ENCODE data around the gene ABCG1.
A peak's percentile ranks its signal among the peaks of the same experiment; 100 is the strongest.

The ABCG1 gene

DNA sequence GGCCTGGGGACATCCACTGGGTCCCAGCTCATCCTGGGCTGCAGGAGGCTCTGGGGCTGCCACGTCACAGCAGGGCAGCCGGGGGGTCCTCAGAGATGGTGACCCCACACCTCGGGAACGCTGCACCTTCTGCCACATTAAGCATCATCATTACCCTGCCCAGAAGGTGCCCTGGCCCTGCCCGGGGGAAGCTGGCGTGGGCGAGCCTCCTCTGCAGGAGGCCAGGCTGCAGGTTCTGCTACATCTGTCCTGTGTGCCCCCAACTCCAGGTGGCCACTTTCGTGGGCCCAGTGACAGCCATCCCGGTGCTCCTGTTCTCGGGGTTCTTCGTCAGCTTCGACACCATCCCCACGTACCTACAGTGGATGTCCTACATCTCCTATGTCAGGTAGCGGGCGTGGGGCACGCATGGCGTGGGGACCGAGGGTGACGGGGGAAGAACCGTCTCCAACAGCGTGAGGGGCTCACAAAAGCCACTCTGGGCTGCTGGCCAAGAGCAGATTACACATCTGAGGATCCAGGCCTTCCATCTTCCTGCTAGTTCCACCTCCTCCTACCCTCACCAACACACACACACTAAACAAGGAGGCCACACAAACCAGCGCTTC lies 75.4 kb downstream of the ABCG1 start:
- no peak for DNase-seq

DNA sequence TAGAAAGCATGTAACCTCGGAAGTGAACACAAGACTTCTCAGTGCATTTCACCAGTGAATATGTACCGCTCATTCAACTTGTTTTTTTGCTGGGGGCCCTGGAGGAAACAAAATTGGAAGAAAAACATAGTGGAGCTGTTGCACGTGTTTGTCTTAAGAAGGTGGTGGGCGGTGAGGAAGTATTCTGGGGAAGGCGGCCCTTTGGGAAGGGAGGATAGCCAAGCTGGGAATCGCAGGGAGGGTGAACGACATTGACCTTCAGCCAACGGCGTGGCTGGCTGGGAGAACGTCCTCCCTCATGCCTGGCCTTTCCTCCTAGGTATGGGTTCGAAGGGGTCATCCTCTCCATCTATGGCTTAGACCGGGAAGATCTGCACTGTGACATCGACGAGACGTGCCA lies 76.9 kb downstream of the ABCG1 start:
- DNase-seq, result no peak

GRCh38 chr21:42296501-42296900 lies 77.6 kb downstream of the ABCG1 start:
- no peak for DNase-seq

GRCh38 chr21:42297377-42297776 lies 78.4 kb downstream of the ABCG1 start:
- DNase-seq, result no peak

GRCh38 chr21:42298237-42298636 lies 79.3 kb downstream of the ABCG1 start:
- DNase-seq, result no peak

DNA sequence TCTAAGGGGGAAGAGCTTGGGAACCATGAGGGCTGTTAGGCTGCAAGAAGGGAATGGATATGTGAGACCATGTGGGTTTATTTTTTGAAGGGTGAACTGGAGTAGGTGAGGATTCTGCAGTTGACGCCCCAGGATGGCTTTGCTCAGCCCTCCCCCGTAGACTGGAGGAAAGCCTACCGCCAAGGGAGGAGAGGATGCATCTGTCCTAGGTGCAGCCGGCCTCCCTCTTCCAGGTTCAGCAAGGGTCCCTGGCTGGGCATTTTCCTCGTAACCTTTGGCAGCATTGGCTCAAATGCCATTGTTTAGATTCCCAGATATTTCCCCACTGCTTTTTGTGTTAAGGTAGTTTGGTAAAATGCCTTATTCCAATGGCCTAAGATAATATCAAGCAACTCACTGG lies 79.7 kb downstream of the ABCG1 start:
- no peak for DNase-seq

GRCh38 chr21:42299324-42300044 lies 80.5 kb downstream of the ABCG1 start:
- no peak for DNase-seq

GRCh38 chr21:42300045-42300583 lies 81.2 kb downstream of the ABCG1 start:
- no peak for DNase-seq

- no peak for DNase-seq
These were observed 82.0 kb downstream of the ABCG1 start for GRCh38 chr21:42300956-42301355.

GRCh38 chr21:42301371-42302075 lies 82.6 kb downstream of the ABCG1 start:
- no peak for DNase-seq

DNA sequence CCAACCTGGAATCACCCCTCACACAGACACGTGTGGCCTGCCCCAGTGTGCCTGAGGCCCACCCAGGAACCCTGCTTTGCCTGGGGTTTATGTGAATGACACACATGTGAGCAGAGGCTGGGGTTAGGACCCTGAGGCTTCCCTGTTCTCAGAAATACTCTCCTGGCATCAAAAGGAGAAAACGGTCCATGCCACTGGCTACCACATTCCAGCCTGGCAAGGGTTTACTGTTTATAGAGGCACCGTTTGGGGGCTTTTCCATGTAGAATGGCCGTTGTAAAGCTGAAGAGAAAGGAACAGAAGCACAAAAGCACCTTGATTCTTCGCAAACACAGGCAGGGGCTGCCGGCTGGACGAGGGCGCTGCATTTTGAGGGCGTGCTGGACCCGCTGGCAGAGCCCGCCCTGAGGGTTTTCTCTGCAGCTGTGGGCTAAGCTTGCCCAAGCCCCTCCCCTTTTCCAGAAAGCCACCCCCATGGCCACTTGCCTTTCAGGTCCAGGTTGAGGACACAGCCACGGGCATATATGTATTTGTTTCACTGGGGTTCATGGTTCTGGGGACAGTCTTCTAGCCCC lies 83.2 kb downstream of the ABCG1 start:
- peak; percentile 17 for DNase-seq

- DNase-seq, result peak; percentile 34
These were observed 83.9 kb downstream of the ABCG1 start for GRCh38 chr21:42302794-42303193.

- no peak for DNase-seq
These were observed 84.5 kb downstream of the ABCG1 start for GRCh38 chr21:42303443-42303842.

- no peak for DNase-seq
These were observed 85.9 kb downstream of the ABCG1 start for GRCh38 chr21:42304556-42305454.

DNA sequence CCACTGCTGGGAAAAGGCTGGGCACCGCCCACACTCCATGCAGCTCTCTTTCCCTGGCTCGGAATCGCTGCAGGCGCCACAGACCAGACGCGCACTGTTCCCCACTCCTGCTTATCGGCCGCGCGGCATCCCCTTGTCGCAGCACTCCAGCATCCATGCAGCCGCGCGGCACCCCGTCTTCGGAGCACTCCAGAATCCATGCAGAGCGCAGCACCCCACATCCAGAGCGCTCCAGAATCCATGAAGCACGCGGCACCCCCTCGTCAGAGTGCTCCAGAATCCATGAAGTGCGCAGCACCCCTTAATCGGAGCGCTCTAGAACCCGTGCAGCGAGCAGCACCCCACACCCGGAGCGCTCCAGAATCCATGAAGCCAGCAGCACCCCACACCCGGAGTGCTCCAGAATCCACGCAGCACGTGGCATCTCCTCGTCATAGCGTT lies 86.8 kb downstream of the ABCG1 start:
- no peak for DNase-seq

DNA sequence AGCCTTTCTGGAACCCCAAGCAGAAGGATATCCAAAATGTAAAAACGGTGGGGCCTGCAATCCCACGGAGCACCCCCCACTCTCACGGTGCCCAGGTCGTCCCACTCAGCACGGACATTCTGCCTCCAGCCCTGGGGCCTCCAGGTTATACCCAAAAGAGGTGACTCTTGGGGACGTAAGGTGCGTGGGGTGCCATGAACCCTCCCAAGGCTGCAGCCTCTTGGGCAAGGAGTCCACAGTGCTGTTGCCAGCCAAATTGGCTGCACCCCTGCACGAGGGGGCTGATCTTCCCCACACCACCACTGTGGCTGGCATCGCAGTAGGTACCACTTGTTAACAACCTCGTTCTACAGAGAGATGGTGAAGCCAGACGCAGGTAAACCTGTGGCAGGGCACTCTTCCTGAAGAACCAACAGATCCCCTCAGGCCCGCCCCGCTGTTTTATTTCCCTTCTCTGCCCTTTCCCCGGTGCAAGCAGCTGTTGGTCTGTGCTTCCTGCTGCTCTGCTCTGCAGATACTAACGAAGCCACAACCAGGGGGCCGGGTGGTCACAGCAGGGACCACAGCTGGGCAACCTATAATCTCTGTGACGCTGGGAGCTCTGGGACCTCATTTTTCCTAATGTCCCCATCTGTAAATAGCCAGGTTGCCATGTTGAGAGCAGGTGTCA lies 87.6 kb downstream of the ABCG1 start:
- no peak for DNase-seq

DNA sequence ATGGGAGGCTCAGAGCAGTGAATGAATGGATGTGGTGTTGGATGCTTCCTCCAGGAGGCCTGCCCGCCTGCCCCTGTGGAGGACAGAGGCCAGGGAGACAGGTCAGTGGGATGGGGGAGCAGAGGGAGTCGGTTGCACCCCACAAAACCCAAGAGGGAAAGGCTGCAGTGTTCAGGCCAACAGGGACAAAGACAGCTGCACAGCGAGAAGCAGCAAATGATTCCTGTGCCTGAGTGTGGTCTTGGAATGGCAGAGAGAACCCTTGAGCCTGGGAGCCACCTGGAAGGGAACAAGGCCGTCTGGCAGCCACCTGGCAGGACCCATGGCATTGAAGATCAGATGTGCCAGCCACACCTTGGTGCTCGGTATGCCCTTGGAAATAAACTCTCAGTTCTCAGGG lies 88.2 kb downstream of the ABCG1 start:
- no peak for DNase-seq

- no peak for DNase-seq
These were observed 89.4 kb downstream of the ABCG1 start for GRCh38 chr21:42308161-42308913.

- DNase-seq, result no peak
These were observed 90.2 kb downstream of the ABCG1 start for GRCh38 chr21:42308914-42309752.

GRCh38 chr21:42309753-42310213 lies 90.8 kb downstream of the ABCG1 start:
- peak; percentile 54 for DNase-seq

Data from NCI-H1436 (cell line).